Endothelial cell of umbilical vein (primary cell): ENCODE measurements around the gene RNPC3. TPM values are rescaled to one million over a fixed set of nuclear protein-coding genes. Genes with fewer than 3 reads are reported as not detected.

Experiments used
- BruUV-seq: library from RNA; stranded (reverse); fragments of 400-500 nt; replicated peaks from 2 replicates; lab custom pipeline; 2021; lab: Mats Ljungman, UMichigan
- CTCF ChIA-PET: fragments of 300-600, 350-600 bp; sonication (Branson Sonifier 250); formaldehyde crosslinking; loops from one replicate; lab custom pipeline; 2021; ENCODE audit warnings: antibody characterized with exemption, inconsistent platforms; lab: Charles Lee
- POLR2A ChIA-PET: fragments of 300-600, 350-600 bp; sonication (Branson Sonifier 250); formaldehyde crosslinking; loops from one replicate; lab custom pipeline; 2021; ENCODE audit warnings: antibody characterized with exemption, inconsistent platforms; lab: Charles Lee
- DNase-seq: peaks from one replicate; pipeline ENCODE4 v3.0.0-alpha.2; 2011; ENCODE audit warnings: low read depth, low spot score
- FAIRE-seq: peaks from 2 replicates; lab custom pipeline; 2011; peaks lifted over from hg19 to GRCh38; lab: Jason Lieb, UNC
- H2AFZ ChIP-seq: 2 replicates; pipeline ENCODE4 v1.6.0; 2012; ENCODE audit warnings: low read depth, low read length, control low read depth, inconsistent platforms
- H3K27ac ChIP-seq: 2 replicates; pipeline ENCODE4 v1.5.1; 2011; ENCODE audit warnings: low read depth, mild to moderate bottlenecking, control low read depth, low read length, moderate library complexity; ENCODE audit not compliant: insufficient read depth
- H3K27me3 ChIP-seq, 2 experiments: 2 replicates each; pipeline versions ENCODE4 v1.6.0 to v1.6.1; 2011; ENCODE audit warnings: low read length in 2 of 2, mixed read lengths in 1 of 2; ENCODE audit not compliant: control insufficient read depth in 2 of 2, insufficient read depth in 2 of 2
- H3K36me3 ChIP-seq, 2 experiments: 2 replicates in 1 of 2; 3 replicates in 1 of 2; pipeline ENCODE4 v1.5.1; 2011; ENCODE audit warnings: low read length in 2 of 2, mild to moderate bottlenecking in 1 of 2, moderate library complexity in 1 of 2; ENCODE audit not compliant: control insufficient read depth in 2 of 2, insufficient read depth in 2 of 2; ENCODE audit errors: extremely low read depth in 1 of 2
- H3K4me1 ChIP-seq: 3 replicates; pipeline ENCODE4 v1.5.1; 2011; ENCODE audit warnings: mild to moderate bottlenecking, low read length; ENCODE audit not compliant: control insufficient read depth, insufficient read depth; ENCODE audit errors: extremely low read depth
- H3K4me2 ChIP-seq: 2 replicates; pipeline ENCODE4 v1.6.1; 2011; ENCODE audit warnings: low read length, control low read depth, mixed read lengths; ENCODE audit not compliant: insufficient read depth
- H3K4me3 ChIP-seq, 3 experiments: fragments of 200-600 bp in 1 of 3; sonication (generic), shearing (Covaris generic) in 1 of 3; replicated peaks in 1 of 3; 2 replicates each; pipeline ENCODE4 v1.5.1; 2011 to 2016; ENCODE audit warnings: control low read depth in 3 of 3, low read length in 3 of 3, mild to moderate bottlenecking in 2 of 3, inconsistent platforms in 1 of 3, low read depth in 1 of 3, moderate library complexity in 1 of 3; ENCODE audit not compliant: insufficient read depth in 1 of 3
- H3K79me2 ChIP-seq: 2 replicates; pipeline ENCODE4 v1.6.0; 2012; ENCODE audit warnings: low read length, inconsistent platforms; ENCODE audit not compliant: control insufficient read depth, insufficient read depth
- H3K9ac ChIP-seq: replicated peaks from 2 replicates; pipeline ENCODE3; 2011; ENCODE audit warnings: low read length, control low read depth; ENCODE audit not compliant: insufficient read depth; ENCODE audit errors: extremely low read depth
- H3K9me1 ChIP-seq: replicated peaks from 3 replicates; pipeline ENCODE4 v1.6.0; 2011; ENCODE audit warnings: mild to moderate bottlenecking, low read length; ENCODE audit not compliant: control insufficient read depth, insufficient read depth; ENCODE audit errors: extremely low read depth
- H3K9me3 ChIP-seq: replicated peaks from 2 replicates; pipeline ENCODE4 v1.5.1; 2012; ENCODE audit warnings: low read length, inconsistent platforms; ENCODE audit not compliant: control insufficient read depth, insufficient read depth
- H4K20me1 ChIP-seq: replicated peaks from 2 replicates; pipeline ENCODE3; 2011; ENCODE audit warnings: mild to moderate bottlenecking, low read length; ENCODE audit not compliant: control insufficient read depth, insufficient read depth; ENCODE audit errors: extremely low read depth
- CTCF ChIP-seq, 2 donors: IDR thresholded peaks; 1 replicate in 1 of 2; 2 replicates in 1 of 2; pipeline ENCODE4 v1.5.1; 2011; ENCODE audit warnings: low read length in 2 of 2, mild to moderate bottlenecking in 2 of 2, moderate library complexity in 2 of 2, control low read depth in 1 of 2, inconsistent platforms in 1 of 2, low read depth in 1 of 2; ENCODE audit not compliant: insufficient read depth in 1 of 2; ENCODE audit errors: extremely low read depth in 1 of 2
- EZH2 ChIP-seq: IDR thresholded peaks from 2 replicates; pipeline ENCODE4 v1.6.1; 2012; ENCODE audit warnings: borderline replicate concordance, low read depth, mild to moderate bottlenecking, moderate library complexity, low read length, inconsistent platforms; ENCODE audit not compliant: severe bottlenecking
- FOS ChIP-seq: IDR thresholded peaks from 2 replicates; pipeline ENCODE4 v1.6.1; 2011; ENCODE audit warnings: mild to moderate bottlenecking, low read length, moderate library complexity, borderline replicate concordance; ENCODE audit not compliant: insufficient read depth
- GATA2 ChIP-seq: IDR thresholded peaks from 2 replicates; pipeline ENCODE4 v1.7.0; 2011; ENCODE audit warnings: low read depth, mild to moderate bottlenecking, moderate library complexity, mixed read lengths, low read length; ENCODE audit not compliant: insufficient read length, insufficient read depth
- JUN ChIP-seq: IDR thresholded peaks from 2 replicates; pipeline ENCODE4 v1.6.1; 2011; ENCODE audit warnings: borderline replicate concordance, low read depth; ENCODE audit not compliant: insufficient read length, insufficient read depth
- MAX ChIP-seq: IDR thresholded peaks from 2 replicates; pipeline ENCODE4 v1.6.1; 2011; ENCODE audit not compliant: insufficient read depth, insufficient read length
- MYC ChIP-seq: IDR thresholded peaks from one replicate; pipeline ENCODE4 v1.6.1; 2011; ENCODE audit warnings: mild to moderate bottlenecking, low read depth, low read length
- POLR2A ChIP-seq: IDR thresholded peaks from 2 replicates; pipeline ENCODE4 v1.6.1; 2012; ENCODE audit warnings: low read depth, mild to moderate bottlenecking, control low read depth, low read length
- POLR2AphosphoS5 ChIP-seq: IDR thresholded peaks from 2 replicates; pipeline ENCODE4 v1.6.1; 2012; ENCODE audit warnings: low read depth, mild to moderate bottlenecking, control low read depth, low read length, moderate library complexity; ENCODE audit not compliant: insufficient read depth
- dilution Hi-C: fragments of 300-500 bp; cut with MboI; formaldehyde crosslinking; loops from one replicate; pipeline ENCODE4 v1.15.0; 2019; ENCODE audit warnings: low sequenced_read_pairs; ENCODE audit not compliant: extremely low pct_ligation_motif_present
- intact Hi-C: fragments of 100-400 bp; cut with micrococcal nuclease; formaldehyde crosslinking; loops from one replicate; pipeline ENCODE4 v1.10.0; 2022
- polyA plus RNA-seq, 4 experiments: library from polyadenylated mRNA; depleted of rRNA in 3 of 4; stranded (reverse) in 3 of 4; unstranded in 1 of 4; fragments of >200 nt; gene quantifications; 2 replicates each; pipeline versions ENCODE4 v1.2.1 to v1.2.3, GENCODE V29; 2011 to 2012; ENCODE audit warnings: missing spikeins in 1 of 4
- total RNA-seq: library from RNA; stranded (reverse); gene quantifications from 2 replicates; pipeline ENCODE4 v1.2.3, GENCODE V29; 2021

RNPC3 gene
- total and polyA plus RNA-seq, 2 donors (not counting 3 experiments of a cell fraction or from before 2014, with no cell fraction given), result 9.2 to 16.7 TPM

GRCh38 chr1:103520822-103521221, 4.7 kb upstream of the RNPC3 start:
- Histone ChIP-seq H3K4me1 (peaks cover 14% of the 10 kb centered on the region), H3K4me3 (no peak overlapping the region), H3K4me2 (no peak overlapping the region), H2AFZ (no peak overlapping the region), H3K9me1 (no peaks in the 10 kb centered on the region), H3K27ac (no peak overlapping the region), H3K27me3 (no peaks in the 10 kb centered on the region), H3K9ac (no peak overlapping the region), H3K9me3 (no peaks in the 10 kb centered on the region), H3K79me2 (no peaks in the 10 kb centered on the region), H4K20me1 (no peaks in the 10 kb centered on the region), H3K36me3 (no peaks in the 10 kb centered on the region)
- DNase-seq, result no peak
- TF ChIP-seq EZH2 (no peak), POLR2A (no peak), CTCF (IDR thresholded peaks at IDR 0.05; ENCODE audit: extremely low read depth in 1 of 2, insufficient read depth in 1 of 2, low read depth in 1 of 2, low read length in 2 of 2) (no peak), GATA2 (no peak), MYC (no peak), JUN (no peak), FOS (no peak), POLR2AphosphoS5 (no peak), MAX (no peak)
- ChIA-PET CTCF (no interaction called here), POLR2A (no interaction called here)
- intact Hi-C loops, result no loop called here
- dilution Hi-C loops, result no loop called here
- BruUV-seq, result no TSS peak
- no peak for FAIRE-seq
